GM06990 (cell line): ENCODE measurements around the gene HID1.
"Not testable (repeated sequence)": the region's sequence is repeated elsewhere in the genome, so short reads cannot be mapped to it uniquely, and the experiment has no call there.

Experiments used
- DNase-seq: peaks from one replicate; pipeline ENCODE4 v3.0.0-alpha.2; 2011; ENCODE audit not compliant: insufficient read length; ENCODE audit errors: extremely low read depth
- H3K27me3 ChIP-seq: replicated peaks from 2 replicates; pipeline ENCODE4 v1.6.0; 2011; ENCODE audit warnings: low read length; ENCODE audit not compliant: control insufficient read depth, insufficient read depth
- H3K36me3 ChIP-seq: 2 replicates; pipeline ENCODE4 v1.5.1; 2011; ENCODE audit warnings: low read length; ENCODE audit not compliant: control insufficient read depth, insufficient read depth
- H3K4me3 ChIP-seq: replicated peaks from 2 replicates; pipeline ENCODE4 v1.5.1; 2011; ENCODE audit warnings: low read depth, mild to moderate bottlenecking, control low read depth, low read length
- CTCF ChIP-seq: IDR thresholded peaks from 2 replicates; pipeline ENCODE4 v1.5.1; 2011; ENCODE audit warnings: low read length, control low read depth, mild to moderate bottlenecking, inconsistent platforms; ENCODE audit not compliant: insufficient read depth, poor library complexity, severe bottlenecking

Gene HID1

DNA sequence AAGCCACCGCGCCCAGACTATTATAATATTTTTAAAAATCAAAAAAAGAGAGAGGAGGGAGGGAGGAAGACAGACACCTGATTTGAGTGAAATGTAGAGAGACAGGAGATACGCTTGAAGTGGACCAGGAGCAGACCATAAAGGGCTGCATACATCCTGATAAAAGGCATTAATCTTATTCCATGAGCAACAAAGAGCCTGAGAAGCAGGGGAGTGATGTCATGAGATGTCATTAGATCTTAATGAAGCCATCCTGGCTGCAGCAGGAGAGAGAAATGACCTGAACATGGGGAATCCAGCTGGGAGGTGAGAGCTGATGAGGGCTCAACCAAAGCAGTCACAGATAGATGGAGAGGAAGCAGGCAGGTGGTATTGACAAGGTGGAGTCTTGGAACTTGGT is 5.2 kb upstream of the HID1 start:
- TF ChIP-seq CTCF: no peak
- DNase-seq: no peak
- peaks cover 4% of the 10 kb centered on the region for H3K27me3 ChIP-seq
- H3K4me3 ChIP-seq: no peak overlapping the region
- H3K36me3 ChIP-seq: no peaks in the 10 kb centered on the region

GRCh38 chr17:74975943-74976342 is 3.4 kb upstream of the HID1 start:
- no peak for DNase-seq
- Histone ChIP-seq H3K4me3 (no peak overlapping the region), H3K36me3 (no peaks in the 10 kb centered on the region), H3K27me3 (peaks cover 4% of the 10 kb centered on the region)
- TF ChIP-seq CTCF: no peak

DNA sequence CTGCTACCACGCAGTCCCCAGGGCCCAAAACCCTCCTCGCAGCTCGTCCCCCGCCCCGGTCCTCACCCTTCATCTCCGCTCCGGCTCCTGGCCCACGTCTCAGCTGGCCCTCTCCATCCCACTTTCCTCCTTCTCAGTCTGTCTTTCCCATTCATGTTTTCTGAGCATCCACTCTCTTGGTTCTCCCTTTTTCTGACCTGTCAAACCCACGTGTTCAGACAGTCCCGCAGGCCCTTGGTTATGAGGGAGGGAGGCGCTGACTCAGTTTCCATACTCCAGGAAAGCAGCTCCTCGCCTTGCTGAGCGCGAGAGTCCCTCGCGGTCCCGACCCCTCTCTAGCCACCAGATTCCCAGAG is 392 bp upstream of the HID1 start:
- DNase-seq: no peak
- peak overlapping the region; percentile 23 for H3K4me3 ChIP-seq
- H3K27me3 ChIP-seq: peaks cover 4% of the 10 kb centered on the region
- H3K36me3 ChIP-seq: no peaks in the 10 kb centered on the region
- no peak for TF ChIP-seq CTCF

DNA sequence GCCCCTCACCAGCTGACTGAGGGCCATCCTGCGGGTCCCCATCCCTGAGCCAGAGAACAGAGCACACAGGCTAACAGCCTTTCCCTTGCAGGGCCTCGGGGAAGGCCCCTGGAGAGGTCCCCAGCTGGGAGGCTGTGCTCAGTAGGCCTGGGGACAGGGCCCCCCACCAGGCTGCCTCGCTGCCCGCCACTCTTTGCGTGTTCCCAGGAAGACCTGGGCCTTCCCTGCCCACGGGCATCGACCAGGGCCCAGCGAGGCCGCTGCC is 785 bp downstream of the HID1 start:
- H3K4me3 ChIP-seq: peak overlapping the region; percentile 63
- no peak for TF ChIP-seq CTCF
- no peak for DNase-seq
- no peaks in the 10 kb centered on the region for H3K36me3 ChIP-seq
- peaks cover 4% of the 10 kb centered on the region for H3K27me3 ChIP-seq

GRCh38 chr17:74971069-74971841 is 1.3 kb downstream of the HID1 start:
- Histone ChIP-seq H3K4me3 (peak overlapping the region; percentile 63), H3K36me3 (no peaks in the 10 kb centered on the region), H3K27me3 (peaks cover 4% of the 10 kb centered on the region)
- no peak for TF ChIP-seq CTCF
- DNase-seq: no peak

GRCh38 chr17:74970395-74970794 is 2.2 kb downstream of the HID1 start:
- Histone ChIP-seq H3K36me3 (no peaks in the 10 kb centered on the region), H3K4me3 (no peak overlapping the region), H3K27me3 (peaks cover 4% of the 10 kb centered on the region)
- no peak for TF ChIP-seq CTCF
- no peak for DNase-seq

- H3K36me3 ChIP-seq, DNase-seq, H3K4me3 ChIP-seq, H3K27me3 ChIP-seq: not testable (repeated sequence)
These were observed 3.1 kb downstream of the HID1 start for GRCh38 chr17:74969501-74969900.
